Putamen (tissue), 1 donor: Measurements from ENCODE around the gene C11orf97.
"Not testable (repeated sequence)": the region's sequence is repeated elsewhere in the genome, so short reads cannot be mapped to it uniquely, and the experiment has no call there.

Experiments
- DNase-seq: peaks from one replicate; pipeline ENCODE4 v3.0.0-alpha.2; 2016; ENCODE audit warnings: low spot score

C11orf97 gene

DNA sequence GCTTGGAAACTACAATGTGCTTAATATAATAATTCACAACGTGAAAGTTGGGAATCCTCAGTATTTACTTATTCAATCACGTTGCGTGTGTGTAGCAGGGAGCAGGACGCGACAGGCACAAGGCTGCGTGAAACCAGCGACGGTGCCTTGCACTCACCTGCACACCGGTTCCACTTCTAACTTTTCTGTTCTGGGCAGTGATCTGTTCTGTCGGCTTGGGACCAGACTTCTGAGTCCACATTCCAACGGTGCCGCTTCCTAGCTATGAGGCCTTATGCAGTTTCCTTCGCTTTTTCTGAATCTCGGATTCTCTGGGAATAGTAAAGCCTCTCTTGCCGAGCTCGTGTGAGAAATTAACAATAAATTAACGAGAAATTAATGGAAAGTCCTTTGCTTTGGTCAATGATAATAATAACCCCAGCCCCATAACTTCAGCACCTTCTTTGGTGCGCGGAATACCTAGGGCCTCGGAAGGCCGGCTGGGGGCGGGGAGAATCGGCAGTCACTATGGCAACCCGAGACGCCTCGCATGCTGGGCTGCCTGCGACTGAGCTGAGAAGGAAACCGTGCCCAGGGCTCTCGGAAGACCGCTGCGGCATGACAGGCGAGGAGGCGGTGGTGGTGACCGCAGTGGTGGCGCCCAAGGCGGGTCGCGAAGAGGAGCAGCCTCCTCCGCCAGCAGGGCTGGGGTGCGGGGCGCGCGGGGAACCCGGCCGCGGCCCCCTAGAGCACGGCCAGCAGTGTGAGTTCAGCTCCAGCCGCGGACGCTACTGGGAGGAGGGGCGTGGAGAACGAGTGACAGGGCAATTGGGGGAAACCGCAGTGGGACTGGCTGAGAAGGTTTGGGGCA is at the start of gene C11orf97:
Gene C11orf97, plus strand, starts transcription at position 530 of the 850 bp plus-strand sequence. Its CDS starts 68 bp downstream, at position 598.
- DNase-seq: no peak

GRCh38 chr11:94469416-94469815 is 42.8 kb upstream of the C11orf97 start:
- no peak for DNase-seq

- DNase-seq: no peak
Observed at GRCh38 chr11:94472916-94473799, 39.1 kb upstream of the C11orf97 start.

GRCh38 chr11:94477624-94478023 is 34.6 kb upstream of the C11orf97 start:
- no peak for DNase-seq

- no peak for DNase-seq
Observed at GRCh38 chr11:94481342-94481741, 30.9 kb upstream of the C11orf97 start.

- no peak for DNase-seq
Observed at GRCh38 chr11:94486068-94486467, 26.2 kb upstream of the C11orf97 start.

DNA sequence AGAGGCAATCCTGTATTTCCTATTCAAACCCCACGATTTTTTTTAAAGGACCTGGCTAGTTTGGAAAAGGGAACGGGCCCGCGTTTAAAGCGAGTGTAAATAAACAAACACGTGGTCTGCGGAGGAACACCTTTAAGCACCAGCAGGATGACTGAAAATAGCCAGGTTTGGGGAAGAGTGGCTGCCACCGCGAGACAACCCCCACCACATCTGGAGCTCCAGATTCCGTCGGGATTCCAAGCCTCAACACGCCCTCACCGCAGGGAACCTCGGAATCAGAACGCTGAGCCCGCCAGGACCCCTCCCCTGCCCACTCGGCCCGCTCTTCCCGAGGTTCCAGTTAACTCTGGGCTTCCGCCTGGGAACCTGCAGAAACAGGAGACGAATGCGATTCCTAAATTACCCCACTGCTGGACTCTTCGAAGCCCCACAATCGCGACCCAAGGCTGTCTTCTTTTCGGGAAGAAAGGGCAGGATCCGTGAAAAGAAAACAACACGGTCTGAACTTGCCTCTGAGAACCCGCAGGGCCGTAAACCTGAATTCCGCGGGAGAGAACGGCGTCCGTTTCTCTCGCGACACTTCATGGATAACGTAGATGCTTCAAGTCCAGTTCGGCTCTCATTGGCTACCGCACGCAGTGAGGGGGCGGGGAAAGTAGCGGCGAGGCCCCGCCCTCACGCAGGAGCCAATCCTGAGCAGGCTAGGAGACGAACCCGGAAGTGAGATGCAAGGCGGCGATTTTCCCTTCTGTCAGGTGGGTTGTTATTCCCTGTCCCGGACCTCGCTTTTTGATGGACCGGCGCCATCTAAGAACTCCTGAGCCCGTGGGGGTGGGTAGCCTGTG is 18.8 kb upstream of the C11orf97 start, which contains the start of the genes ANKRD49 and MRE11:
Gene ANKRD49, plus strand, starts transcription at position 704 of the 845 bp plus-strand sequence. CDS start 2,710 bp downstream, outside the sequence.
Gene MRE11, minus strand, starts transcription at position 564 of the 845 bp plus-strand sequence. CDS start 1,043 bp downstream, outside the sequence.
- DNase-seq: peak; percentile 97

GRCh38 chr11:94494126-94494680 is 18.1 kb upstream of the C11orf97 start:
- no peak for DNase-seq

- DNase-seq: no peak
Observed at GRCh38 chr11:94500181-94500580, 12.1 kb upstream of the C11orf97 start.

DNA sequence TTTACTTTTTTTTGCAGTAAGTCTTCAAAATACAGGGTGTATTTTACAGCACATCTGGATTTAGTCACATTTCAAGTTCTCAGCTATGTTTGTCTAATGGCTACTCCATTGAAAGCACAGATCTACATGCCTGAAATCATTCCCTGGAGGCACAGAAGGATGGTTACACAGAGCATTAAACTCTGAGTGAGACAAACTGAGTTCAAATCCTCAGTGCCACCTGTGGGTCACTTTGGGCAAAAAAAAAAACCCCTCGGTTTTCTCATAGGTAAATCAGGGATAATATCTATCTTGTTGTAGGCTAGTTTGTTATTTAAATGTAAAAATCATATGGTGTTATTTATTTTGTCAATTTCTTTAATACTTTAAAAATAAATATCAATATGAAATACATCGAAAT is 10.7 kb upstream of the C11orf97 start:
- DNase-seq: no peak

- no peak for DNase-seq
Observed at GRCh38 chr11:94504689-94505293, 7.5 kb upstream of the C11orf97 start.

- DNase-seq: not testable (repeated sequence)
Observed at GRCh38 chr11:94506513-94506912, 5.7 kb upstream of the C11orf97 start.

GRCh38 chr11:94507485-94507884 is 4.8 kb upstream of the C11orf97 start:
- DNase-seq: no peak

- DNase-seq: no peak
Observed at GRCh38 chr11:94513091-94513490, 830 bp downstream of the C11orf97 start.

- DNase-seq: no peak
Observed at GRCh38 chr11:94515398-94515797, 3.1 kb downstream of the C11orf97 start.

- no peak for DNase-seq
Observed at GRCh38 chr11:94516725-94517124, 4.5 kb downstream of the C11orf97 start.

- no peak for DNase-seq
Observed at GRCh38 chr11:94518300-94518699, 6.0 kb downstream of the C11orf97 start.

- no peak for DNase-seq
Observed at GRCh38 chr11:94519478-94520084, 7.3 kb downstream of the C11orf97 start.

DNA sequence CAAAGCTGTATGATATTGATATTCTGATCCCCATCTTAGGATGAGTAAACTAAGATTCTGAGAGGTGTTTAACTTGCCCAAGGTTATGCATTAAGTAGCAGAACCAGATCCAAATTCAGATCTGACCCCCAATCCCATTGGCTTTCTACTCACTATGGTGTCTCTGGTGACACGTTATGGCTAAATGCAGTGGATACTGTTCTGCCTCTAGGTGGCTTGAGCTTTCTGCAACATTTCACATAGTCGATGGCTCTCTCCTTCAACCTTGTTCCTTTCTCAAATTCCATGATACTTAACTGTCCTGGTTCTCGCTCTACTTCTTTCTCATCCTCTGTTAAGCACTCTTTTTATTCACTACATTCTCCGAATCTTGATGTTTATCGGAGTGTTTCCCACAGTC is 9.4 kb downstream of the C11orf97 start:
- DNase-seq: no peak

DNA sequence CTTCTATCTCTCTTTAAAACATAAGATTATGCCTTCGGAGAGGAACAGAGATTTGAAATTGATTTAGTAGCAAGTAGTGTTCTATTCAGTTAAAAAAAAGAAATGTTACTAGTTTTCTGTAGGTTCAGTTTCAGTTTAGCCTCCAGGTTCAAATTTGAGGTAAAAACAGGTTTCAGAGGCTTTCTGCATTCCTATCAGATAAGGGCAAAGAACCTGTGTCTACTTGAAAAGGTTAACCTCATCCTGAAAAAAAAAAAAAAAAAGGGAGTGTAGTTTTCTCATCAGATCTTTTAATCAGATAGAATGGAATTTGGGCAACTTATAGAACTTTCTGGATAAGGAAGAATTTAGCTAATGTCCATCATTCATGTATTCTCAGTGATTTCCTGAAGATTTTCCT is 12.1 kb downstream of the C11orf97 start:
- DNase-seq: no peak
